HEK293 (cell line): Measurements from ENCODE around the gene PAX7.

ENCODE experiments used
- CTCF ChIA-PET: fragments of 350-600 bp; formaldehyde crosslinking; extraction: SDS; loops from one replicate; lab custom pipeline; 2021; ENCODE audit warnings: antibody characterized with exemption; lab: Yijun Ruan, JAX
- POLR2A ChIA-PET: fragments of 300-600 bp; formaldehyde crosslinking; extraction: SDS; loops from one replicate; lab custom pipeline; 2020; ENCODE audit warnings: antibody characterized with exemption, inconsistent platforms; lab: Yijun Ruan, JAX
- H3K27ac ChIP-seq: fragments of 200-500 bp; sonication (Bioruptor generic); 2 replicates; pipeline ENCODE4 v1.5.1; 2014; ENCODE audit warnings: low read depth, low read length, control low read depth, inconsistent platforms; ENCODE audit errors: extremely low read depth
- H3K36me3 ChIP-seq, 2 experiments: fragments of 200-500 bp in 1 of 2; sonication (Bioruptor generic) in 1 of 2; 1 replicate in 1 of 2; 2 replicates in 1 of 2; pipeline ENCODE4 v1.5.1; 2014 to 2017; ENCODE audit warnings: inconsistent platforms in 2 of 2, low read length in 2 of 2; ENCODE audit not compliant: control insufficient read depth in 2 of 2, insufficient read depth in 1 of 2
- H3K4me1 ChIP-seq: fragments of 200-500 bp; sonication (Bioruptor generic); 2 replicates; pipeline ENCODE4 v1.5.1; 2014; ENCODE audit warnings: mild to moderate bottlenecking, low read length, inconsistent platforms; ENCODE audit not compliant: control insufficient read depth, insufficient read depth
- H3K4me3 ChIP-seq: 2 replicates; pipeline ENCODE4 v1.5.1; 2011; ENCODE audit warnings: low read depth, mild to moderate bottlenecking, control low read depth, low read length, moderate library complexity
- H3K9me3 ChIP-seq: fragments of 200-500 bp; sonication (Bioruptor generic); 2 replicates; pipeline ENCODE4 v1.5.1; 2014; ENCODE audit warnings: low read depth, low read length, inconsistent platforms; ENCODE audit not compliant: control insufficient read depth, insufficient read depth
- GFI1B ChIP-seq: fragments of 450-650 bp; formaldehyde crosslinking; IDR thresholded peaks from 2 replicates; pipeline ENCODE4 v1.5.1; 2016; ENCODE audit warnings: missing biosample characterization, missing genetic modification characterization
- HOXC10 ChIP-seq: sonication (generic); formaldehyde crosslinking; IDR thresholded peaks from 2 replicates; pipeline ENCODE4 v1.8.1; 2023; ENCODE audit warnings: mild to moderate bottlenecking, missing genetic modification reagents
- KLF1 ChIP-seq: fragments of 450-650 bp; formaldehyde crosslinking; IDR thresholded peaks from 2 replicates; pipeline ENCODE4 v1.5.1; 2016; ENCODE audit warnings: missing biosample characterization, missing genetic modification characterization
- RBAK ChIP-seq: fragments of 450-650 bp; formaldehyde crosslinking; IDR thresholded peaks from 2 replicates; pipeline ENCODE4 v1.5.1; 2016; ENCODE audit warnings: missing biosample characterization, missing genetic modification characterization
- SCRT1 ChIP-seq: fragments of 450-650 bp; formaldehyde crosslinking; IDR thresholded peaks from 2 replicates; pipeline ENCODE4 v1.5.1; 2016; ENCODE audit warnings: missing biosample characterization, missing genetic modification characterization, borderline replicate concordance
- SCRT2 ChIP-seq: fragments of 450-650 bp; formaldehyde crosslinking; IDR thresholded peaks from 2 replicates; pipeline ENCODE4 v1.5.1; 2016; ENCODE audit warnings: missing biosample characterization, missing genetic modification characterization
- ZBTB7A ChIP-seq: fragments of 450-650 bp; formaldehyde crosslinking; IDR thresholded peaks from 2 replicates; pipeline ENCODE4 v1.5.1; 2016; ENCODE audit warnings: low read depth, missing biosample characterization, missing genetic modification characterization
- ZEB2 ChIP-seq: fragments of 450-650 bp; formaldehyde crosslinking; IDR thresholded peaks from 2 replicates; pipeline ENCODE4 v1.5.1; 2016; ENCODE audit warnings: missing biosample characterization, missing genetic modification characterization
- ZFP3 ChIP-seq: fragments of 450-650 bp; formaldehyde crosslinking; IDR thresholded peaks from 2 replicates; pipeline ENCODE4 v1.5.1; 2016; ENCODE audit warnings: low read depth, missing biosample characterization, missing genetic modification characterization
- ZFP37 ChIP-seq: fragments of 450-650 bp; formaldehyde crosslinking; IDR thresholded peaks from 2 replicates; pipeline ENCODE4 v1.5.1; 2016; ENCODE audit warnings: missing biosample characterization, missing genetic modification characterization
- ZNF112 ChIP-seq: fragments of 450-650 bp; formaldehyde crosslinking; IDR thresholded peaks from 2 replicates; pipeline ENCODE4 v1.5.0; 2017; ENCODE audit warnings: missing biosample characterization, missing genetic modification characterization
- ZNF121 ChIP-seq: fragments of 450-650 bp; formaldehyde crosslinking; IDR thresholded peaks from 2 replicates; pipeline ENCODE4 v1.5.1; 2016; ENCODE audit warnings: missing biosample characterization, missing genetic modification characterization
- ZNF155 ChIP-seq: fragments of 450-650 bp; formaldehyde crosslinking; IDR thresholded peaks from 2 replicates; pipeline ENCODE4 v1.5.1; 2016; ENCODE audit warnings: missing biosample characterization, missing genetic modification characterization
- ZNF426 ChIP-seq: fragments of 450-650 bp; formaldehyde crosslinking; IDR thresholded peaks from 2 replicates; pipeline ENCODE4 v1.5.1; 2017; ENCODE audit warnings: missing biosample characterization, missing genetic modification characterization, mild to moderate bottlenecking, inconsistent platforms, moderate library complexity
- ZNF48 ChIP-seq: fragments of 450-650 bp; formaldehyde crosslinking; IDR thresholded peaks from 2 replicates; pipeline ENCODE4 v1.5.1; 2016; ENCODE audit warnings: missing biosample characterization, missing genetic modification characterization
- ZNF558 ChIP-seq: fragments of 450-650 bp; formaldehyde crosslinking; IDR thresholded peaks from 2 replicates; pipeline ENCODE4 v1.5.1; 2016; ENCODE audit warnings: missing biosample characterization, missing genetic modification characterization
- ZNF585B ChIP-seq: fragments of 450-650 bp; formaldehyde crosslinking; IDR thresholded peaks from 2 replicates; pipeline ENCODE4 v1.5.1; 2016; ENCODE audit warnings: missing biosample characterization, missing genetic modification characterization
- ZNF624 ChIP-seq: fragments of 450-650 bp; formaldehyde crosslinking; IDR thresholded peaks from 2 replicates; pipeline ENCODE4 v1.5.1; 2017; ENCODE audit warnings: missing biosample characterization, missing genetic modification characterization
- ZNF76 ChIP-seq: fragments of 450-650 bp; formaldehyde crosslinking; IDR thresholded peaks from 2 replicates; pipeline ENCODE4; 2016; ENCODE audit warnings: low read depth, missing biosample characterization, missing genetic modification characterization, borderline replicate concordance
- ZNF837 ChIP-seq: fragments of 450-650 bp; formaldehyde crosslinking; IDR thresholded peaks from 2 replicates; pipeline ENCODE4 v1.5.1; 2016; ENCODE audit warnings: missing biosample characterization, missing genetic modification characterization
- ZSCAN16 ChIP-seq: fragments of 450-650 bp; formaldehyde crosslinking; IDR thresholded peaks from 2 replicates; pipeline ENCODE4 v1.5.1; 2016; ENCODE audit warnings: missing biosample characterization, missing genetic modification characterization
- TF ChIP-seq, protein P1 (sequence below): fragments of 450-650 bp; formaldehyde crosslinking; IDR thresholded peaks from 2 replicates; pipeline ENCODE4 v1.5.1; 2016; ENCODE audit warnings: missing biosample characterization, missing genetic modification characterization
- TF ChIP-seq, protein P2 (sequence below): fragments of 450-650 bp; formaldehyde crosslinking; IDR thresholded peaks from 2 replicates; pipeline ENCODE4 v1.5.1; 2016; ENCODE audit warnings: missing biosample characterization, missing genetic modification characterization

The PAX7 gene

DNA sequence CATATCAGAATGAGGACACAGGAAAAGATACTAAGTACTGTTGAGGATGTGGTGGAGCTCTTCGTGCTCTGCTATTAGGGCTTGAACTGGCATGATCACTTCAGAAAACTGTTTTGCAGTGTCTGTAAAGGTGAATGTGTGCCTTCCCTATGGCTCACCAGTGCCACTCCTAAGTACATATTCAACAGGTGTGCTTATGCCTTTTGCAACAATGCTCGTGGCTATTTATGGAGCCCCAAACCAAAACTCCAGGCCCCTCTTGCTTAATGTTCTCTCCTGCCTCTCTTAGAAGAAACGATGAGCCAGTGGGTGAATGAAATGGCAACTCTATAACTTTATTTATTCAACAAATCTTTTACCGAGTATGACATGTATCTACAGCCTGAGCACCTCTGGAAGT is 158.6 kb downstream of the PAX7 start:
- Histone ChIP-seq H3K36me3 (no peaks in the 10 kb centered on the region), H3K27ac (no peak overlapping the region), H3K9me3 (no peaks in the 10 kb centered on the region), H3K4me1 (no peaks in the 10 kb centered on the region), H3K4me3 (no peak overlapping the region)
- ChIA-PET POLR2A (no interaction called here), CTCF (interaction anchor here (0.7 kb wide), 1 partner anchor 118 kb away, joined by 3 read pairs; no protein-coding TSS in a partner anchor)
- TF ChIP-seq SCRT1 (peak; percentile 80), ZNF624 (tag by site-specific recombination) (no peak), KLF1 (no peak), SCRT2 (tag by site-specific recombination) (peak; percentile 88), ZNF112 (tag by site-specific recombination) (no peak), ZNF155 (tag by site-specific recombination) (no peak)
- TF ChIP-seq, protein P1, sequence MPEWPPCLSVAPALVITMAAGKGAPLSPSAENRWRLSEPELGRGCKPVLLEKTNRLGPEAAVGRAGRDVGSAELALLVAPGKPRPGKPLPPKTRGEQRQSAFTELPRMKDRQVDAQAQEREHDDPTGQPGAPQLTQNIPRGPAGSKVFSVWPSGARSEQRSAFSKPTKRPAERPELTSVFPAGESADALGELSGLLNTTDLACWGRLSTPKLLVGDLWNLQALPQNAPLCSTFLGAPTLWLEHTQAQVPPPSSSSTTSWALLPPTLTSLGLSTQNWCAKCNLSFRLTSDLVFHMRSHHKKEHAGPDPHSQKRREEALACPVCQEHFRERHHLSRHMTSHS: no peak

DNA sequence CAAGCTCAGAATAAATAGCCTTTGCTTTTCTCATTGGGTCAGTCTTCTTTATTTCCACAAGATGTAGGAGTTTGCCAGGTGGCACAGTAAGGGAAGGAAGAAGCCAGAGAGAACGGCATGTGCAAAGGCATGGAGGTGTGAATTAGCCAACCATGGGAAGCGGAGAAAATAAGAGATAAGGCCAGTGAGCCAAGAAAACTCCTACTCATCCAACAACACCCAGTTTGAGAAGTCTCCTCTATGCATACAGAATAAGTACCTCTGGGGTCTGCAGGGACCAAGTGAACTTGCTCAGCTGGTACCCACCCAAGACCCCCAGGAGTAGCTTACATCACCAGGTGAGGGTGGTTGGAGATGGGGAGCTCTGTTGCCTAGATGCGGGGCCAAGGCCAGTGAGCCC is 162.1 kb downstream of the PAX7 start:
- no peaks in the 10 kb centered on the region; the same call in 1 of the 2 replicates for H3K4me1 ChIP-seq
- H3K4me3 ChIP-seq: no peak overlapping the region
- CTCF ChIA-PET: no interaction called here
- H3K36me3 ChIP-seq: no peaks in the 10 kb centered on the region
- TF ChIP-seq, protein P2, sequence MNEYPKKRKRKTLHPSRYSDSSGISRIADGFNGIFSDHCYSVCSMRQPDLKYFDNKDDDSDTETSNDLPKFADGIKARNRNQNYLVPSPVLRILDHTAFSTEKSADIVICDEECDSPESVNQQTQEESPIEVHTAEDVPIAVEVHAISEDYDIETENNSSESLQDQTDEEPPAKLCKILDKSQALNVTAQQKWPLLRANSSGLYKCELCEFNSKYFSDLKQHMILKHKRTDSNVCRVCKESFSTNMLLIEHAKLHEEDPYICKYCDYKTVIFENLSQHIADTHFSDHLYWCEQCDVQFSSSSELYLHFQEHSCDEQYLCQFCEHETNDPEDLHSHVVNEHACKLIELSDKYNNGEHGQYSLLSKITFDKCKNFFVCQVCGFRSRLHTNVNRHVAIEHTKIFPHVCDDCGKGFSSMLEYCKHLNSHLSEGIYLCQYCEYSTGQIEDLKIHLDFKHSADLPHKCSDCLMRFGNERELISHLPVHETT (tag by site-specific recombination): no peak
- TF ChIP-seq ZFP3 (peak; percentile 75), ZNF76 (tag by site-specific recombination) (no peak)
- H3K9me3 ChIP-seq: no peaks in the 10 kb centered on the region
- H3K27ac ChIP-seq: no peak overlapping the region
- POLR2A ChIA-PET: no interaction called here

- Histone ChIP-seq H3K4me1 (no peaks in the 10 kb centered on the region; the same call in 1 of the 2 replicates), H3K27ac (no peak overlapping the region), H3K4me3 (no peak overlapping the region), H3K36me3 (no peaks in the 10 kb centered on the region), H3K9me3 (no peaks in the 10 kb centered on the region)
- ChIA-PET CTCF (interaction anchor here (0.6 kb wide), 1 partner anchor 29 kb away, joined by 3 read pairs; no protein-coding TSS in a partner anchor), POLR2A (no interaction called here)
- TF ChIP-seq ZNF48 (tag by site-specific recombination) (no peak), ZNF585B (tag by site-specific recombination) (no peak), ZNF558 (tag by site-specific recombination) (no peak), HOXC10 (CRISPR knock-in tag) (no peak), ZNF837 (tag by site-specific recombination) (no peak), ZSCAN16 (tag by site-specific recombination) (no peak), ZNF426 (tag by site-specific recombination) (no peak), ZEB2 (tag by site-specific recombination) (no peak), RBAK (tag by site-specific recombination) (no peak), GFI1B (tag by site-specific recombination) (no peak), ZBTB7A (tag by site-specific recombination) (no peak), ZNF121 (tag by site-specific recombination) (no peak), ZFP37 (tag by site-specific recombination) (no peak)
- TF ChIP-seq, protein P2 (tag by site-specific recombination): no peak
Observed at GRCh38 chr1:18793164-18793563, 162.5 kb downstream of the PAX7 start.
